ENCODE results near the gene ALG5.

ALG5 gene

DNA sequence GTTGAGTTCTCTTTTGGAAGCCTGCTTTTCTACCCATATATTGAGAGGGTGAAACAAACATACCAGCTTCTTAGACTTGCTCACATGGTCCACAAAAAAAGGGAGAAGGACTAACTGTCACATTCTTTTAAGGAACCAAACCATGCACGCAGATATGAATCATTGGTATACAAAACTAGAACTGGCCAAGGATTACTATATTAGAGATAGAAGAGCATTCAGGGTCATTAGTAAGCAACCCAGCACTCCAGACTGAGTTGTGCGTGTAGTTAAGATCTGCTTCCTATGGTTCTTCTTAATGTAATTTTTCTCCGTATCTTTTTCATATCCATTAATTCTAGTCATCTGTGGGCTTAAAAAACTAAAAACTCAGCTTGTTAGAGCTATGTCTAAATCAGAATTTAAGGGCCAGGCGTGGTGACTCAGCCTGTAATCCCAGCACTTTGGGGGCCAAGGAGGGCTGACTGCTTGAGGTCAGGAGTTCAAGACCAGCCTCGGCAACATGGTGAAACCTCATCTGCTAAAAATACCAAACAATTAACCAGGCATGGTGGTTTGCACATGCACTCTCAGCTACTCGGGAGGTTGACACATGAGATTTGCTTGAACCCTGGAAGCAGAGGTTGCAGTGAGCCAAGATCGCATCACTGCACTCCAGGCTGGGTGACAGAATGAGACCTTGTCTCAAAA lies 19.6 kb downstream of the ALG5 start:
- no peak for DNase-seq (ENCODE audit: low read depth, low spot score)

DNA sequence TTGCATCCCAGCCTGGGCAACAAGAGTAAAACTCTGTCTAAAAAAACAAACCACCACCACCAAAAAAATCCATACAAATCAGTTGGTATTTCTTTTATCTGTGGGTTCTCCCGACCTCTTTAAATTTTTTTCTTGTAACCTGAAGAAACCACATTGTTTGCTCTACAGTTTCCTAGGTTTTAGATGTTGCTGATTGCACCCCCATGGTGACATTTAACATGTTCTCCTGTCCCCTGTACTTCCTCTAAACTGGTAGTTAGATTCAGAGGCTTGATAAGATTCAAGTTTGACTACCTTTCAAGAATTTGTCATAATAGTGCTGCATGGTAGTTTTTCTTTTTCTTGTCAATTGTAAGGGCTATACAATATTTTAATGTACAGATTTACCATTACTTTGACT lies 24.0 kb downstream of the ALG5 start:
- DNase-seq (ENCODE audit: low read depth, low spot score): no peak

DNA sequence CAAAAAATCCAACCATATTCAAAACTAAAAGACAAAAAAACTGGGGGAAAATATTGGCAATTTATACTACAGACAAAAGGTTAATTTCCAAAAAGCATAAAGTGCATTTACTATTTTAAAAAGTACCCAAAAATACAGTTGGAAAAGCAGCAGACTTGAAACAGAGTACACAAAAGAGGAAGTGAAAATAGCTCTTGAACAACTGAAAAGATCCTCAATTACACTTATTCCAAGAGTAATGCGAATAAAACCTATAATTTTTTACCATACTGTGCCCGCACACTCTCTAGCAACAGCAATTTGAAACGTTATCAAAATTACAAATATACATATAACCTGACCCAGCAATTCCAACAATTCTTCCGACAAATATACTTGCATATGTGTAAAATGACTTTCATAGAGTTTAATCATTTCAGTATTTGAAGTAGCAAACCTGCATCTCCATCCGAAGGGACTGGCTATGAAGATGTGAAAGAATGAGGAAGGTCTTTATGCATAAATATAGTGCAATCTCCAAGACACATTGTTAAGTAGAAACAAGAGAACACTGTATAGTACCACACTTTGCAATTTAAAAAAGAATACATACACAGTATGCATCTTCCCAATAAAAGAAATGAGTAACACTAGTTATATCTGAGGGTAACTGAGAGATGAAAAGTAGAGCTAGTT lies 25.4 kb downstream of the ALG5 start:
- DNase-seq (ENCODE audit: low read depth, low spot score): no peak

DNA sequence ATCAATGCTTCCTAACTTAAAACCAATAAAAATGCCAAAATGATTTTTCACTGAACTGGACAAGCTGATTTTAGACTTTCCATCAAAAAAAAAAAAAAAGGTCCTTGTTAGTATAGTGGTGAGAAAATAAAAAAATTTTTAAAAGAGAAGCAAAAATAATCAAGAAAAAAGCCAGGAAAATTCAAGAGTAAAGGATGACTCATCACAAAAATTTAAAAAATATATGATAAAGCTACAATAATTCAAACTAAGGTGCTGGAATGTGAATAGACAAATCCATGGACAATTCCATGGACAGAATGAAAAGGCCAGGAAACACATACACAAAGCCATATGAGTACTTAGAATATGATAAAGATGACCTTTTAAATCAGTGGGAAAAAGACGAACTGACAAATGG lies 26.1 kb downstream of the ALG5 start:
- no peak for DNase-seq (ENCODE audit: low read depth, low spot score)

DNA sequence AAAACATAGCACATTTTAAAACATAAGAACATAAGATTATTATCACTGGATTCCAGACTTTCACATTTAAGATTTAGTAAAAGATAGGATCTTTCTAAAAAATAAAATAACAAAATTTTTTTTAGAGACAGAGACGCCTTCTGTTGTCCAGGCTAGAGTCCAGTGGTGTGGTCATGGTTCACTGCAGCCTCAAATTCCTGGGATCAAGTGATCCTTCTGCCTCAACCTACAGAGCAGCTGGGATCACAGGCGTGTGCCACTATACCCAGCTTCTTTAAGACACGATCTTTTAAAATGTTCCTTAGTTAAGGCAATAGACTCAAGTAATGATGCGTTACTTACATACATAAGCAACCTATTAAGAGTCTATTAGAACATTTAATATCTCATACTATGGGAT lies 32.7 kb downstream of the ALG5 start:
- DNase-seq (ENCODE audit: low read depth, low spot score): no peak

DNA sequence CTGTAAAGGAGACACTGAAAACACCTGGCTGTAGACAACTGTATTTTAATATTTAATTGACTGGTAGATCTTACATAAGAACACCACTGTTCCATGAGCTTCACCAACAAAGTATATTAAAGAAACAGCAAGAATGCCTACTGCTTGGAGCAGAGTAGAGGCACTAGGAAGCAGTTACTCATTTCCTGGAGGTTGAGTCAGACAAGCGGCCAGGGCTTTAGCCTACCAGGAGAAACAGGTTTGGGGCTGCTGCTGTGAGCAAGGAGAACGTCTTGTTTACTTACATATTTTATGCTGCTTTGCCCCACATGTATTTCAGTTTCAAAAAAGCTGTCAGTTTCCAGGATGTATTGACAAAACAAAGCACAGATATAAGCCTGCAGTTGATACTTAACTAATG lies 33.4 kb downstream of the ALG5 start:
- no peak for DNase-seq (ENCODE audit: low read depth, low spot score)

DNA sequence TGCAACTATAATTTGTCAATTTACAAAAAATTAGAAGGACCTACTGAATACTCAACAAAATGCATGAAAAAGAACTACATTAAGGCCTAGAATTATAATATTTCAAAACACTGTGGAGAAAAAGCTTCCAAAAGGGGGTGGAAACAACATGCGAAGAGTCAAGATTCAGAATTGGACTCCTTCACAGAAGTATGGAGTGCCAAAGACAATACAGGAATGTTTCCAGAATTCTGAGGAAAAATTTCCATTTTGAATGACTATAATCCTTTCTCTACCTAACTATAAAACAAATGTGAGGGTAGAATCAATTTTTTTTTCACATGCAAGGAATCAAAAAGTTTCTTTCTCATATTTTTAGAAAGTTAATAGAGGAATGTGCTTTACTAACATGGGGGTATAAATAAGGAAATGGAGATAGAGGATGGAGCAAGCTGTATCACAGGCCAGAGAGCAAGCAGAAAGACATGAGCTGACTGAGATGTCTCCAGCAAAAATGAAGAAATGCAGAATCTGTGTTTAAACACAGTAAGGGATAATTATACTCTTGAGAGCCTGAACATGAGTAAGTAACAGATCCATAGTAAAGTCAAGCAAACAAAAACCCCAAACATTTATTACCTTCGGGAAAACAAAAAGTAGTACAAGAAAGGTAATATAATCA lies 39.6 kb downstream of the ALG5 start:
- DNase-seq (ENCODE audit: low read depth, low spot score): no peak

DNA sequence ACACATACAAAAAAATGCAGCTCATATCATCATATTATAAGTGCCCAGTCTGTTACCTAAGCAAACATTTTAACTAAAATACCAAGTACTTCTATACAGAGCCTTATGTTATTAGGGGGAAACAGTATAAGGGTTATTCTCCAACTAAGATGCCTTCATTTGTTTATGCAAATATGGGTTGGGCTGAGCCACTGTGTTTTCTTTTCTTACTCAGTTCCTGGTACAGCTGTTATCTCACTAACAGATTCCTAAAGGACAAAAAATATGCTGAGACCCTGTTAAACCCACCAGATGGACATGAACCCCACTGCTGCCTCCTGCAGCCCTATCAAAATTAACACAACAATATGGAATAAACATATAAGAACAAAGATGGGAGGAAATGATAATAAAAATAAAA lies 44.6 kb downstream of the ALG5 start:
- DNase-seq (ENCODE audit: low read depth, low spot score): no peak

DNA sequence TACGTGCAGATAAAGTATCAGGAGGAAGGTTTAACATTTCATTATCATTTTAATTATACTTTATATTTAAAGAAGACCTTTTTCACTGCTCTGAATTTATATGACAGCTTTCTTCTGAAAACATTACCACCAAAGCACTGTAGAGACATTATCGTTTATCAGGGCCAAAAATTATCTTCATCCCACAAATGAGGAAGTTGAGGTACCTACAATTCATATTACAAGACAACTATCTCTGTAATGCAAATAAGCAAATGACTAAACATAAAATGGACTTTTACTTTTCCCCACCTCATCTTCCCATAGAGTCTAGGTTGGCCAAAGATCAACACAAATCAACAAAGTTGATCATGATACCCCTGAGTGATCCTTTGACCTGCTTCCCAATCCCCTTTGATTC lies 48.2 kb downstream of the ALG5 start:
- no peak for DNase-seq (ENCODE audit: low read depth, low spot score)

DNA sequence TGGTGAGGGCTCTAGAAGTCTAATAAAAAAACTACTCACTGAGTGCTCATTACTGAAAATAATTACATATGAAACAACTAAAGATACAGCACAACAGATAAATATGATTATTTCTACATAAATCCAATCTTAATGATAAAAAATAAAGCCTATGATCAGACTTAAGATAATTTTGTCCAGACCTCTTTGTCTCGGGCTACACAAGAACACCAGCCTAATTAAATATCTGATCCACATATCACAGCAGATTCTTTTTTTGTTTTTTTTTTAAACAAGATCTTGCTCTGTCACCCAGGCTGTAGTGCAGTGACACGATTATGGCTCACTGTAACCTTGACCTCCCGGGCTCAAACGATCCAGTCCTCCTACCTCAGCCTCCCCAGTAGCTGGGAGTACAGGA lies 48.8 kb downstream of the ALG5 start:
- DNase-seq (ENCODE audit: low read depth, low spot score): no peak

DNA sequence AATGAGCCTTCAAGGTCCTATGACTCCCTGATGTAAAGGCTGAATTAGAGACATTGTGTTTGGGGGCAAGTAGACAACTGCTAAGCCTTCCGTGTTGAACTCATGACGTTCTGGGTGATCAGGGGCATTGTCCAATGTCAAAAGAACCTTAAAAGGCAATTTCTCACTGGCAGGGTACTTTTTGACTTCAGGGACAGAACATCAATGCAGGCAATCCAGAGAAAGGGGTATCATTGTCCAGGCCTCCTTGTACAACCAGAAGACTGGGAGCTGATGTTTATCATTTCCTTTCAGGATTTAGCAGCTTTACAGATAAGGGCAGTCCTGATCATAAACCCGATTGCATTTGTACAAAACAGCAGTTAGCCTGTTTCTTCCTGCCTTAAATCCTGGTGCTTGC lies 54.1 kb downstream of the ALG5 start:
- DNase-seq (ENCODE audit: low read depth, low spot score): no peak

DNA sequence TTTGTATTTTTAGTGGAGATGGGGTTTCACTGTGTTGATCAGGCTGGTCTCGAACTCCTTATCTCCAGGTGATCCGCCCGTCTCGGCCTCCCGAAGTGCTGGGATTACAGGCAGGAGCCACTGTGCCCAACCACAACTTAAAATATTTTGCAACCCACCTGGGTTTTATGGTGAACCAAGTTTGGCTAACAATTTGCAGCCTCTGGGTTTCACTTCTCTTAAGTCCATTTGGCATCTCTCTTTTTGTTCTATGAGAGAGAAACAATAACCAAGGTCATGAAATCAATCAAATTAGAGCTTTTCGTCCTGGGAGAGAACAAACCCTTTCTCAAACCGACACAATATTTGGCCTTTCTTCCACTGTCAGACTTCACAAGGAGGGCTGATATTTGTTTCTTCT lies 73.5 kb downstream of the ALG5 start:
- no peak for DNase-seq (ENCODE audit: low read depth, low spot score)

DNA sequence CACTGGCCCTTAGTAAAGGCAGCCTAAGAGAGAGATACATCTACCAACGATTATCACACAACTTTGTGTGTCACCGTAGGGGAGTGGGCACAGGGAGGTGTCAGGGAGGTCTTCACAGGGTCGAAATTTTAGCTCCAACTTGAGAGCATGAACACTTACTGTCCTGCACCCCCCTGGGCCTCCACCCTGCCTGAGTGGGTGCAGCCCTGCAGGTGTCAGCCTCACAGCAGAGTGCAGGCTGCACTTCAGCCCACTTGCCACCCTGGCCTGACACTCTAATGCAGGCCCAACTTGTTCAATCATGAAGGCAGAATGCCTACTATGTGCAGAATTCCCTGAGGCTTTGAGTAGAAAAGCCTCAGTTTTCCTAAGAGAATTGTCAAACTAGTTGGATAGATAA lies 75.1 kb downstream of the ALG5 start:
- DNase-seq (ENCODE audit: low read depth, low spot score): no peak

DNA sequence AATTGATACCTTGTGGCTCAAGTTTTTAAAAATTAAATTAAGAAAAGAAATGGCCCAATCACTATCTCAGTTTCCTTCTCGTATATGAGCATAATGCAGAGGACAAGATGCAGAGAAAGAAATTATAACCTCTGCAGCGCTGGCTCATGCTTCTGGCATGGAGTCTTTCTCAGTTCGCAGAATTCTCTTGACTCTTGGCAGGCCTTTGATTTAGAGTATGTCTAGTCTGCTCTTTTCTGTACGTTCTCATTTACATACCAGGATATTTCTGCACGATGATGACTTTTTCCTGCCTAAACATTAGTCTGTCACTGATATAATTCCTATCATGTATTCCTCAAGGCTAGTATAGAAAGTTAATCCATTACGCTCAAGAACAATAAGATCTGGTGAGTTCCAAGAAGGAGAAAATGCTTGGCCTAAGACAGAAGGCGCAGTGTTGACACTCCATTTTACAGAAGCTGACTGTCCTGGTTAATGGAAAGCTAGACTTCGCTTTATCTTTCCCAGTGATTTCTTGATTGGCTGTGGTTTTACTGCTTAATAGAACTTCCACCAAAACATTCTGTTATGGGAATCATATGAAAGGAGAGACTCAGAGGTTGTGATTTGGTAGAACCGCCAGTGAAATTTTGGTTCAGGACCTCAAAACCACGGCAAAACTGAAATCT lies 77.4 kb downstream of the ALG5 start:
- DNase-seq (ENCODE audit: low read depth, low spot score): no peak

DNA sequence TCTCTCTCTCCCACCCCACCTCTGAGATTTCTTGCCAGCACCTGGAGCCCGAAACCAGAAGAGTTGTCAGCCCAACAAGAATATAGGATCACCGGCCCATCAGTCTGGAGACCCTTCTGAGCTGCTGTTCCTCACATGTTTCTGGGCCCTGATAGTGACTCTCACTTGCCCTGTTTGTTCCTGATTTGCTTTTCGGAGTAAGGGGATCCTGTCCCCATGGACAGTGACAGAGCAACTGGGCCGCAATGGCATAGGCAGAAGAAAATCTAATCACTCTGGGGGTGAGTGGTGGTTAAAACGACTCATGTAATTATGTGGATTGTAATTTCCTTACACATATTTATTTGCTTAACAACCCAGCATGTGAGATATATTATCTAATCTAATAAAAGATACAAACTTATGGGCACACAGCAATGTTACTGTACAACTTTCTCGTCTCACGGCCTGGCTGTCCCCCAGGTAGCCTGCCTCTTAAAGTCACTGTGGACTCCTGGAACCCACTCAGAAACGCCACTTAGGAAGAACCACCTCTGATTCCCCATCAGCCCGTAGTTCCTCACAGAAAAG lies 78.4 kb downstream of the ALG5 start:
- no peak for DNase-seq (ENCODE audit: low read depth, low spot score)

DNA sequence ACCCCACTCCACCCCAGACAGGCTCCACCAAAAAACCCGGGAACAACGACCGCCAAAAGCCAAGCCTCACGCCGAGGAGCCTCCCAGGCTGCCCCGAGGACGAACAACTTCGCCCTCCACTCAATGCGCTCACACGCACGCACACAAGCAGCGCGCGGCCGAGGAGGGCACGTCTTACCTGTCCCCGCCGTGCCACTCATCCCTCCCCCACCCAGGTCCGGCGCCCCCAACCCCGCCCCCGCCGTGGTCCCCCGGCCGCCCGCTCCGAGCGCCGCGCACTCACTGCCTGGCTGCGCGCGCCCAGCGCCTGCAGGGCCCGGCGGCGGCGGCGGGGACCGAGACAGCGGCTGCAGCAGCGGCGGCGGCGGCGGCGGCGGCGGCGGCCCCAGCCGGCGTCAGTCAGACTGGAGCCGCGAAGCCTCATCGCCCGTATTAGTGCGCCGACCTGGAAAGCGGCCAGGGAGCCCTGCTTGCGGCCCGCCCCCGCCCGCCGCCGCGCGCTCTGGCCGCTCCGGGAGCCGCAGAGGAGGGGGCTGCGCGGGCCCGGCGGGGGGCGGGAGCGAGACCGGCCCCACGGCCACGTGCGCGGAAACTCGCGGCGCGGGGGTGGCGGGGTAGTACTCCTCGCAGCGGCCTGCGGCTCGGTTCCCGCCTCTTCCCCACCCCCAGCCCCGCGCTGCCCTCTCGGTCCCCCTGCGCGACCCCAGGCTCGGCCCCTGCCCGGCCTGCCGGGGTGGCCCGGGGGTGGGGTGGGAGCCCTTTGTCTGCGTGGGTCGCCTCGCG lies 79.1 kb downstream of the ALG5 start, which contains the start of gene SMAD9:
Gene SMAD9 (minus strand): TSS at position 406 of the 783 bp plus-strand sequence. CDS start 40,549 bp downstream, outside the sequence.
- DNase-seq (ENCODE audit: low read depth, low spot score): no peak

DNA sequence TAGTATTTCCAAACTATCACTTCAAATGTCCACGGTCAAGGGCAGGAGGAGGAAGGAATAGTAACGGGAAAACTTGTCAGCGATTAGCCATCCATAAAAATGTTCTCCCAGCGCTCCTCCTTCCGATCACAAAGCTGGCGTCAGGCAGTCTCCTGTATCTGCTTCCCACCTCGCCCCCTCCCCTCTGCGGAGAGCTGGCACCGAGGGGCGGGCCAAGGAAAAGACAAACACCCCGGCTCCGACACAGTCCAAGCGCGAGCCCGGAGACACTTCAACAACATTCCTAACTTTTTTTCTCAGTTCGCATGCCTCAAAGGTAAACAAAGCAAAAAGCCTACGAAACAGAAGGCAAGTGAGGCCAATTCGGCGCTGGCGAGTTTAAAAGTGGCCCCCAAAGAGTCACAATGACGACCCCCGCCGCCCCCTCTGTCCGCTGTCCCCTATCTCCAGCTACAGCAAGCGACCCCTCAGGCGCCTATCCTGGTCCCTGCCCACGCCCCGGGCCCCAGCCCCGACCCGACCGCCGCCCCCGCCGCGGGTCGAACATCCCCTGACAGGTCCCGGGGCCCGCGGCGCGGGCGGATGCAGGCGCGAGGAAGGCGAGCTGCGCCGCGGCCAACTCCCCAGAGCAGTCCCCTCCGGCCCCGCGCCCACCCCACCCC lies 79.8 kb downstream of the ALG5 start:
- DNase-seq (ENCODE audit: low read depth, low spot score): no peak

DNA sequence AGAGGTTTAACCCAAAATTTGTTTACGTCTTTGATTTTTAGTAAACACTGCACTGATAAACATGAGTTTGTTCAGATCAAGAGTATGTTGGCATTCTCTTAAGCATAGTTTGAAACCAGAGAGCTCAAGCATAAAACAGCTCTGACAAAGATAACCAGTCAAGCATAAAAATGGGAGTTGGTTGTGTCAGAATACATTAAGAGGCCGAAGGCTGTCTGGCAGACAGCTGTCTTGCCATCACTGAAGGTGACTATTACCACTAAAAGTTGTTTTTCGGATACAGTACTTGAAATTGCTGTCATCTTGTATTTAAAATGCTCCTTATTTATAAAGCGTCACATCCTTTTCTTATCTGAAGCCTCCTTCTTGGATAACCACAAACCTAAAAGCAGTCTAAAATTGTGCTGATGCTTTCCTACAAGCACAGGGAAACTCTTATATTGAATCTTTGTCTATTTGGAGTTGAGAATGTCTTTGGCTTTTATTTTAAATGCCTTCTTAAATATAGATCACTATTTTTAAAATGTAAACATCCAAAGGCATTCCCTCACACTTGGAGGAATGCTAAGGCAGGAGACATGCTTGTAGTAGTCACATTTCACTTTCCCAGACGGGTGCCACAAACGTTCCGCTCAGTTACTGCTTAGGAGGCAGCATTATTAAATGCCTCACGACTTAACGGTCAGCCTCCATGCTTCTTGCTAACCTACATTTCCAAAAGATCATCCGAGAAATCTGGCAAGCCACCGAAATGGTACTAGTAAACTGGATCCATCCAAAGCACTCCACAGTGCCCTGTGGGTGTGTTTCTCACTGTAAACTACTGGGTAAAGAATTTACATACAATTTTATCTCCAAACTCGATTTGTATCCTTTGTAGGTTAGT lies 80.7 kb downstream of the ALG5 start:
- DNase-seq (ENCODE audit: low read depth, low spot score): no peak

DNA sequence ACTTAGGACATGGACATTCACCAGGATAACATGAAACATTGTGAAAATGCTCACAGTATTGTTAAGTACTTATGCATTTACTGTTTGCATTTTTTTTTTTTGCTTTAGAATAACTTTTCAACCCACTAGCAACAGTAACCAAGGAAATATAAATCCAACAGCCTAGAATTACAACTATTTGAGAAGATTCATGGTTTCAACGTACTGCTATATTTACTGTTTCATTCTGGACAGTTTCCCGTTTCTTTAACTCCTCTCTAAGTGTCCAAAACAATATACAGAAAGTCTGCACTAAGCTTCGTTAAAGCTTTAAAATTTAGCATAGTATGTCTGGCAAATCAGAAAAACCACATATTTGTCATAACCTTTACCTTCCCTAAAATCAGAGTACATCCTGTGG lies 81.8 kb downstream of the ALG5 start:
- no peak for DNase-seq (ENCODE audit: low read depth, low spot score)
